SH-SY5Y (cell line): ENCODE measurements around the gene FSTL4.

Source experiments
- GATA2 ChIP-seq: IDR thresholded peaks from 2 replicates; pipeline ENCODE4 v1.6.1; 2011; ENCODE audit warnings: mild to moderate bottlenecking, low read depth, low read length
- GATA3 ChIP-seq: IDR thresholded peaks from 2 replicates; pipeline ENCODE4 v1.6.1; 2011; ENCODE audit warnings: low read depth, mild to moderate bottlenecking, low read length, moderate library complexity

GRCh38 chr5:133464013-133464412 is 148.3 kb downstream of the FSTL4 start:
- TF ChIP-seq GATA3, result no peak
- TF ChIP-seq GATA2, result no peak
